NCI-H1694 treated with DMSO at 0.1 percent for 48 hours (cell line): Measurements from ENCODE around the gene COX6B1.
"Not testable (repeated sequence)": the region's sequence is repeated elsewhere in the genome, so short reads cannot be mapped to it uniquely, and the experiment has no call there.

Source experiments
- DNase-seq: peaks from one replicate; lab custom pipeline; 2025; lab: John Stamatoyannopoulos, UW

Gene COX6B1

GRCh38 chr19:35633727-35634440 lies 14.2 kb upstream of the COX6B1 start:
- DNase-seq: no peak

GRCh38 chr19:35636651-35637050 lies 11.5 kb upstream of the COX6B1 start:
- no peak for DNase-seq

- DNase-seq: no peak
Observed at GRCh38 chr19:35637165-35637564, 11.0 kb upstream of the COX6B1 start.

GRCh38 chr19:35639321-35639639 lies 8.8 kb upstream of the COX6B1 start:
- DNase-seq: no peak

- no peak for DNase-seq
Observed at GRCh38 chr19:35639863-35640262, 8.3 kb upstream of the COX6B1 start.

GRCh38 chr19:35641515-35642151 lies 6.5 kb upstream of the COX6B1 start, which contains the start of gene ETV2:
Gene ETV2 (plus strand): TSS chr19:35641745. CDS start chr19:35642461, 716 bp downstream.
- DNase-seq: no peak

GRCh38 chr19:35642312-35642711 lies 5.8 kb upstream of the COX6B1 start:
- no peak for DNase-seq

GRCh38 chr19:35642798-35643254 lies 5.3 kb upstream of the COX6B1 start:
- DNase-seq: no peak

- DNase-seq: peak; percentile 74
Observed at GRCh38 chr19:35643255-35644205, 4.6 kb upstream of the COX6B1 start.

GRCh38 chr19:35644206-35644986 lies 3.7 kb upstream of the COX6B1 start:
- DNase-seq: peak; percentile 90

- DNase-seq: peak; percentile 36
Observed at GRCh38 chr19:35644987-35645679, 3.0 kb upstream of the COX6B1 start.

- no peak for DNase-seq
Observed at GRCh38 chr19:35645680-35646511, 2.2 kb upstream of the COX6B1 start.

- no peak for DNase-seq
Observed at GRCh38 chr19:35650581-35650980, 2.5 kb downstream of the COX6B1 start.

- not testable (repeated sequence) for DNase-seq
Observed at GRCh38 chr19:35654828-35655227, 6.7 kb downstream of the COX6B1 start.

- no peak for DNase-seq
Observed at GRCh38 chr19:35655600-35655999, 7.5 kb downstream of the COX6B1 start.

GRCh38 chr19:35656700-35657099 lies 8.6 kb downstream of the COX6B1 start:
- no peak for DNase-seq

GRCh38 chr19:35657904-35658700 lies 10.0 kb downstream of the COX6B1 start:
- DNase-seq: no peak

GRCh38 chr19:35661995-35662340 lies 13.8 kb downstream of the COX6B1 start:
- DNase-seq: no peak

GRCh38 chr19:35663981-35664380 lies 15.9 kb downstream of the COX6B1 start:
- no peak for DNase-seq
